ENCODE results near the gene MED12L.

GRCh38 chr3:151426341-151426657 lies 340.8 kb downstream of the MED12L start:
- TF ChIP-seq POLR2A (IDR thresholded peaks at IDR 0.05) (no peak), CTCF (IDR thresholded peaks at IDR 0.05) (no peak)

Measured in lower leg skin (tissue), 3 donors.